ENCODE measurements around the gene ACTG1. TPM values are rescaled to one million over a fixed set of nuclear protein-coding genes. Genes with fewer than 3 reads are reported as not detected.

ACTG1 gene
- total RNA-seq, 4 donors from 2014 or later: 1,023 to 5,472 (median 2,159) TPM

DNA sequence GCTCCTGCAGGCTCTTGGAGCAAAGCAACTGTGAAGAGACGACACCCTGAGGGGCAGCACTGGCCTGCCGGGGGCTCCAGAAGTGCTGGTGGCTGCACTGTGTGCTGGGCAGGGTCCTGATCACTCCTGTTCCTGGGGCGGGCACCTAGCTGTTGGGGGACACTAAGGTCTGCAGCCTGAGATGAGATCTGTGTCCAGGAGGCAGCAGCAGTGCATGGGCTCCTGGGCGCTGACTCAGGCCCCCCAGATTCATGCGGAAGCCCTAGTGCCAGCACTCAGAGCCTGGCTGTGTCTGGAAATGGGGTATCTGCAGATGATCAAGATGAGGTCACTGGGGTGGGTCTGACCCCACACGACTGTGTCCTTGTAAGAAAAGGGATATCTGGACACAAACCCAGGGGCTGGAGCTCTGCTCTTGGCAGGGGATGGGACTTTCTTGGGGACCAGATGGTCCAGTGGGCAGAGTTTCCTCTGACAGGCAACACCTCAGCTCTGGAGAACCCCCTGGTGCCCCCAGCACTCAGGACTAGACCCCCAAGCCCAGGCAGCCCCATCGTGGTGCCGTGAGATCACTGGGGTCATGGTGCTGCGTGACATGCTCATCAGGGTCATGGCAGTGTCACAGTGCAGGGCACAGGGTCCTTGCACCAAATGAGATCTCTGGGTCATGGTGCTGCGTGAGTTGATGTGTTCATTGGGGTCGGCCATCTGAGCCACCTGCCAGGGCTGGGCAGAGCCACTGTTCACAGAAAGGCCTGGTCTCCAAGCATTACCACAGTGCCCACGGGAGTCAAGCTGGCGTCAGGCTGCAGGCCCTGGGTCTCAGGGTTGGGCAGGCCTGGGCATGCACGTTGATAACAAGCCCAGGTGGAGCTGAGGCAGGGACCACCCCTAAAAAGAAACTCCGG lies 30.1 kb upstream of the ACTG1 start:
- TF ChIP-seq POLR2A (IDR thresholded peaks at IDR 0.05) (no peak), CTCF (IDR thresholded peaks at IDR 0.05) (no peak)
- H3K4me1 ChIP-seq: no peaks in the 10 kb centered on the region
- no peaks in the 10 kb centered on the region for H3K36me3 ChIP-seq
- H3K9me3 ChIP-seq: no peaks in the 10 kb centered on the region
- intact Hi-C loops (cut with DNase I; ENCODE audit: low total_unique reads): no loop called here
- DNase-seq: no peak
- H3K4me3 ChIP-seq: no peak overlapping the region
- H3K27me3 ChIP-seq: no peaks in the 10 kb centered on the region
- no peak overlapping the region for H3K27ac ChIP-seq

- DNase-seq: no peak
- no peak overlapping the region for H3K4me3 ChIP-seq
- TF ChIP-seq POLR2A (IDR thresholded peaks at IDR 0.05) (no peak), CTCF (IDR thresholded peaks at IDR 0.05) (no peak)
- H3K36me3 ChIP-seq: no peaks in the 10 kb centered on the region
- no peaks in the 10 kb centered on the region for H3K4me1 ChIP-seq
- no peak overlapping the region for H3K27ac ChIP-seq
- intact Hi-C loops (cut with DNase I; ENCODE audit: low total_unique reads): no loop called here
- H3K27me3 ChIP-seq: no peaks in the 10 kb centered on the region
- H3K9me3 ChIP-seq: no peaks in the 10 kb centered on the region
Observed at GRCh38 chr17:81541123-81541522, 28.5 kb upstream of the ACTG1 start.

DNA sequence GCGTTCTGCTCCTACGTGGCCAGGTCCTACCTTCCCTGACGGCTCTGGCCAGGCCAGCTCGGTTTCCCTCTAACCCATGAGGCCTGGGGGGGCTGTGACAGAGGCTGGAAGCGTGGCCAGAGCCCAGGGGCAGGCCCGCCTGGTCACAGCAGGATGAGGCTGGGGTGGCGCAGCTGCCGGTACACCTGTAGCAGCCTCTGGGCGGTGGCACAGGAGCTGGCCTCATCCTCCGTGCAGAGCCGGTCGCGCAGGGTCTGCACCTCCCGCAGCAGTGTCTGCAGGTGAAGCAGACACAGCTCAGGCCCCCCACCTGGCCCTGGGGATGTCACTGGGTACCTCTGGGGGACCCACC lies 28.1 kb upstream of the ACTG1 start:
- no peak for TF ChIP-seq CTCF (IDR thresholded peaks at IDR 0.05)
- no peak for TF ChIP-seq POLR2A (IDR thresholded peaks at IDR 0.05)
- Histone ChIP-seq H3K36me3 (no peaks in the 10 kb centered on the region), H3K4me3 (no peak overlapping the region), H3K27me3 (no peaks in the 10 kb centered on the region), H3K27ac (no peak overlapping the region), H3K4me1 (no peaks in the 10 kb centered on the region), H3K9me3 (no peaks in the 10 kb centered on the region)
- DNase-seq: no peak
- intact Hi-C loops (cut with DNase I; ENCODE audit: low total_unique reads): no loop called here

GRCh38 chr17:81539961-81540675 lies 27.5 kb upstream of the ACTG1 start:
- H3K27me3 ChIP-seq: no peaks in the 10 kb centered on the region
- H3K9me3 ChIP-seq: no peaks in the 10 kb centered on the region
- intact Hi-C loops (cut with DNase I; ENCODE audit: low total_unique reads): no loop called here
- no peaks in the 10 kb centered on the region for H3K36me3 ChIP-seq
- H3K4me3 ChIP-seq: no peak overlapping the region
- no peak for DNase-seq
- no peaks in the 10 kb centered on the region for H3K4me1 ChIP-seq
- H3K27ac ChIP-seq: no peak overlapping the region
- TF ChIP-seq POLR2A (IDR thresholded peaks at IDR 0.05): no peak
- TF ChIP-seq CTCF (IDR thresholded peaks at IDR 0.05): no peak

GRCh38 chr17:81539571-81539900 lies 26.9 kb upstream of the ACTG1 start:
- DNase-seq: no peak
- no peak for TF ChIP-seq CTCF (IDR thresholded peaks at IDR 0.05)
- no peak for TF ChIP-seq POLR2A (IDR thresholded peaks at IDR 0.05)
- Histone ChIP-seq H3K27ac (no peak overlapping the region), H3K36me3 (no peaks in the 10 kb centered on the region), H3K4me3 (no peak overlapping the region), H3K9me3 (no peaks in the 10 kb centered on the region), H3K4me1 (no peaks in the 10 kb centered on the region), H3K27me3 (no peaks in the 10 kb centered on the region)
- intact Hi-C loops (cut with DNase I; ENCODE audit: low total_unique reads): no loop called here

Data from uterus (tissue), 4 donors.